Panc1 (cell line): ENCODE results near the gene CLCNKA. TPM values are rescaled to one million over a fixed set of nuclear protein-coding genes. Genes with fewer than 3 reads are reported as not detected.

Experiments
- ATAC-seq: fragments of 200-7000 bp; cut with Tn5 transposase; 2 replicates; pipeline ENCODE4 v1.9.1; 2020; ENCODE audit warnings: mild to moderate bottlenecking, moderate library complexity
- BruUV-seq: library from RNA; stranded (reverse); fragments of 400-500 nt; replicated peaks from 2 replicates; lab custom pipeline; 2021; lab: Mats Ljungman, UMichigan
- CTCF ChIA-PET: fragments of 300-600 bp; sonication (Branson Sonifier 250); formaldehyde crosslinking; loops from one replicate; lab custom pipeline; 2022; ENCODE audit warnings: antibody characterized with exemption; lab: Charles Lee
- POLR2A ChIA-PET: fragments of 300-600 bp; sonication (Branson Sonifier 250); formaldehyde crosslinking; loops from one replicate; lab custom pipeline; 2022; ENCODE audit warnings: antibody characterized with exemption; lab: Charles Lee
- DNase-seq: peaks from one replicate; pipeline ENCODE4 v3.0.0-alpha.2; 2010; ENCODE audit warnings: low read depth, low spot score
- H3K27ac ChIP-seq: 2 replicates; pipeline ENCODE4 v1.5.1; 2011; ENCODE audit warnings: mild to moderate bottlenecking, low read length, inconsistent platforms
- H3K27me3 ChIP-seq: fragments of 200-500 bp; sonication (Bioruptor generic); 2 replicates; pipeline ENCODE4 v1.6.0; 2014; ENCODE audit warnings: low read length, inconsistent platforms; ENCODE audit not compliant: control insufficient read depth, insufficient read depth
- H3K36me3 ChIP-seq: fragments of 200-500 bp; sonication (Bioruptor generic); 2 replicates; pipeline ENCODE4 v1.5.1; 2014; ENCODE audit warnings: inconsistent platforms, mild to moderate bottlenecking, low read length, moderate library complexity; ENCODE audit not compliant: control insufficient read depth, insufficient read depth
- H3K4me1 ChIP-seq: 2 replicates; pipeline ENCODE4 v1.5.1; 2011; ENCODE audit warnings: inconsistent platforms, mild to moderate bottlenecking, low read length, moderate library complexity; ENCODE audit not compliant: control insufficient read depth, insufficient read depth
- H3K4me3 ChIP-seq, 2 experiments: 2 replicates each; pipeline ENCODE4 v1.5.1; 2011 to 2012; ENCODE audit warnings: low read depth in 2 of 2, low read length in 2 of 2, mild to moderate bottlenecking in 2 of 2, inconsistent platforms in 1 of 2, moderate library complexity in 1 of 2
- H3K9me3 ChIP-seq: fragments of 200-500 bp; sonication (Bioruptor generic); 2 replicates; pipeline ENCODE4 v1.5.1; 2014; ENCODE audit warnings: low read depth, mild to moderate bottlenecking, inconsistent platforms, low read length, moderate library complexity; ENCODE audit not compliant: control insufficient read depth, insufficient read depth
- CTCF ChIP-seq: fragments of 450-650 bp; IDR thresholded peaks from 2 replicates; pipeline ENCODE4 v1.5.1; 2017; ENCODE audit warnings: mild to moderate bottlenecking
- POLR2AphosphoS5 ChIP-seq: IDR thresholded peaks from 2 replicates; pipeline ENCODE4 v1.6.1; 2012; ENCODE audit warnings: mild to moderate bottlenecking, low read depth, low read length, moderate library complexity
- REST ChIP-seq, 2 experiments: IDR thresholded peaks; 2 replicates each; pipeline ENCODE4 v1.6.1; 2011 to 2012; ENCODE audit warnings: low read depth in 2 of 2, control low read depth in 1 of 2, low read length in 1 of 2, mild to moderate bottlenecking in 1 of 2, moderate library complexity in 1 of 2; ENCODE audit not compliant: insufficient read depth in 1 of 2
- SIN3A ChIP-seq: IDR thresholded peaks from 2 replicates; pipeline ENCODE4 v1.6.1; 2012; ENCODE audit warnings: low read depth, mild to moderate bottlenecking, low read length, moderate library complexity, borderline replicate concordance; ENCODE audit not compliant: insufficient read depth
- TCF7L2 ChIP-seq: IDR thresholded peaks from 2 replicates; pipeline ENCODE4 v1.6.1; 2011; ENCODE audit warnings: mild to moderate bottlenecking, low read depth, low read length, inconsistent platforms
- in situ Hi-C: cut with HindIII; loops from 2 replicates; pipeline ENCODE4 v1.10.0; 2016; ENCODE audit warnings: low sequenced_read_pairs, low pct_unique_long_range_greater_than_20kb
- intact Hi-C: fragments of 100-400 bp; cut with micrococcal nuclease; formaldehyde crosslinking; loops from one replicate; pipeline ENCODE4 v1.10.0; 2022; ENCODE audit not compliant: unreplicated experiment
- total RNA-seq: library from RNA; stranded (reverse); gene quantifications from one replicate; pipeline ENCODE4 v1.2.1, GENCODE V29; 2021; ENCODE audit not compliant: unreplicated experiment

CLCNKA gene
- total RNA-seq, 1 experiment from 2014 or later = 0.57 TPM

- DNase-seq = no peak
- Histone ChIP-seq H3K4me1 (peaks cover 10% of the 10 kb centered on the region), H3K27ac (no peak overlapping the region), H3K27me3 (no peaks in the 10 kb centered on the region), H3K9me3 (peaks cover 6% of the 10 kb centered on the region; the same call in 1 of the 2 replicates), H3K4me3 (no peak overlapping the region), H3K36me3 (no peaks in the 10 kb centered on the region)
- intact Hi-C loops = no loop called here
- in situ Hi-C loops = no loop called here
- ChIA-PET CTCF (interaction anchor here (0.7 kb wide), 1 partner anchor 21 kb away, joined by 3 read pairs; no protein-coding TSS in a partner anchor), POLR2A (interaction anchor here (0.7 kb wide), 1 partner anchor 11 kb away, joined by 3 read pairs; no protein-coding TSS in a partner anchor)
- no peak for ATAC-seq
- TF ChIP-seq REST (IDR thresholded peaks at IDR 0.05; ENCODE audit: insufficient read depth in 1 of 2, low read depth in 2 of 2, low read length in 1 of 2) (no peak), CTCF (no peak), SIN3A (no peak), TCF7L2 (no peak), POLR2AphosphoS5 (no peak)
- BruUV-seq = no TSS peak
Observed at GRCh38 chr1:15973772-15974171, 48.1 kb upstream of the CLCNKA start.

- TF ChIP-seq TCF7L2 (no peak), POLR2AphosphoS5 (no peak), REST (IDR thresholded peaks at IDR 0.05; ENCODE audit: insufficient read depth in 1 of 2, low read depth in 2 of 2, low read length in 1 of 2) (no peak), CTCF (no peak), SIN3A (no peak)
- CTCF ChIA-PET = interaction anchor here (0.6 kb wide), 1 partner anchor 116 kb away, joined by 3 read pairs; no protein-coding TSS in a partner anchor
- Histone ChIP-seq H3K27me3 (no peaks in the 10 kb centered on the region), H3K27ac (peak overlapping the region; percentile 82), H3K9me3 (peaks cover 1% of the 10 kb centered on the region; the same call in 1 of the 2 replicates), H3K4me3 (peak overlapping the region; percentile 62 to 63), H3K36me3 (no peaks in the 10 kb centered on the region), H3K4me1 (peaks cover 10% of the 10 kb centered on the region)
- TSS peak; percentile 84 for BruUV-seq
- intact Hi-C loops (no loop called here), in situ Hi-C loops (no loop called here)
- ATAC-seq (no peak), DNase-seq (no peak)
- POLR2A ChIA-PET = no interaction called here
Observed at GRCh38 chr1:15974855-15975254, 47.0 kb upstream of the CLCNKA start.
